WERI-Rb-1 (cell line): ENCODE results near the gene GRHPR.

Experiments used
- DNase-seq: peaks from one replicate; pipeline ENCODE4 v3.0.0-alpha.2; 2020
- H3K27ac ChIP-seq: fragments of 250-450 bp; sonication (Bioruptor Pico); 2 replicates; pipeline ENCODE4 v1.5.1; 2020; ENCODE audit warnings: mild to moderate bottlenecking, moderate library complexity
- H3K27me3 ChIP-seq: fragments of 250-450 bp; sonication (Bioruptor Pico); 2 replicates; pipeline ENCODE4 v1.5.1; 2021; ENCODE audit warnings: mild to moderate bottlenecking, low read depth, moderate library complexity; ENCODE audit not compliant: insufficient read depth, severe bottlenecking
- H3K36me3 ChIP-seq: fragments of 250-450 bp; sonication (Bioruptor Pico); 2 replicates; pipeline ENCODE4 v1.5.1; 2020; ENCODE audit warnings: mild to moderate bottlenecking, moderate library complexity
- H3K4me3 ChIP-seq: 2 replicates; pipeline ENCODE4 v1.5.1; 2011; ENCODE audit warnings: low read depth, mild to moderate bottlenecking, control low read depth, low read length
- H3K9me3 ChIP-seq: fragments of 250-450 bp; sonication (Bioruptor Pico); 2 replicates; pipeline ENCODE4 v1.5.1; 2021; ENCODE audit warnings: mild to moderate bottlenecking, moderate library complexity; ENCODE audit not compliant: severe bottlenecking
- TF ChIP-seq, protein P1 (sequence below): IDR thresholded peaks from 2 replicates; pipeline ENCODE4 v1.5.1; 2011; ENCODE audit warnings: low read depth, mild to moderate bottlenecking, control low read depth, inconsistent platforms, low read length

Gene GRHPR

DNA sequence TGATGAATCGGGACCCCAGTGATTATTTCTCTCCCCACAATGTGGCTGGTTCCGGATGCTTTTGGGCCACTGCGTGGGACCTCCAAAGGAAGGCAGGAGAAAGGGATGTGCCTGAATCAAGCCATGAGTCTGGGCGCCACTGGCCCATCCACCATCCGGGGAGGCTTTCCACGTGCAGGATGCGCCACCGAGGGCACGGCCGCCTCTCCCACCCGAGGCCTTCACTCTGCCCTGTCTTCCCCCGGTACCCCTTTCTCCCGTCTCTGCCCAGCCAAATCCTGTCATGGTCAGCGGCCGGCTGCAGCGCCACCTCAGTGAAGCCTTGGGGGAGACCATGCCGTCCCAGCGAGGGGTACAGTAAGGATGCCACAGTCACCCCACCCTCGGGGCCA lies 43.9 kb upstream of the GRHPR start:
- Histone ChIP-seq H3K27ac (no peak overlapping the region), H3K27me3 (no peaks in the 10 kb centered on the region), H3K36me3 (no peaks in the 10 kb centered on the region), H3K4me3 (no peak overlapping the region), H3K9me3 (no peaks in the 10 kb centered on the region)
- TF ChIP-seq, protein P1, sequence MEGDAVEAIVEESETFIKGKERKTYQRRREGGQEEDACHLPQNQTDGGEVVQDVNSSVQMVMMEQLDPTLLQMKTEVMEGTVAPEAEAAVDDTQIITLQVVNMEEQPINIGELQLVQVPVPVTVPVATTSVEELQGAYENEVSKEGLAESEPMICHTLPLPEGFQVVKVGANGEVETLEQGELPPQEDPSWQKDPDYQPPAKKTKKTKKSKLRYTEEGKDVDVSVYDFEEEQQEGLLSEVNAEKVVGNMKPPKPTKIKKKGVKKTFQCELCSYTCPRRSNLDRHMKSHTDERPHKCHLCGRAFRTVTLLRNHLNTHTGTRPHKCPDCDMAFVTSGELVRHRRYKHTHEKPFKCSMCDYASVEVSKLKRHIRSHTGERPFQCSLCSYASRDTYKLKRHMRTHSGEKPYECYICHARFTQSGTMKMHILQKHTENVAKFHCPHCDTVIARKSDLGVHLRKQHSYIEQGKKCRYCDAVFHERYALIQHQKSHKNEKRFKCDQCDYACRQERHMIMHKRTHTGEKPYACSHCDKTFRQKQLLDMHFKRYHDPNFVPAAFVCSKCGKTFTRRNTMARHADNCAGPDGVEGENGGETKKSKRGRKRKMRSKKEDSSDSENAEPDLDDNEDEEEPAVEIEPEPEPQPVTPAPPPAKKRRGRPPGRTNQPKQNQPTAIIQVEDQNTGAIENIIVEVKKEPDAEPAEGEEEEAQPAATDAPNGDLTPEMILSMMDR = no peak
- no peak for DNase-seq

DNA sequence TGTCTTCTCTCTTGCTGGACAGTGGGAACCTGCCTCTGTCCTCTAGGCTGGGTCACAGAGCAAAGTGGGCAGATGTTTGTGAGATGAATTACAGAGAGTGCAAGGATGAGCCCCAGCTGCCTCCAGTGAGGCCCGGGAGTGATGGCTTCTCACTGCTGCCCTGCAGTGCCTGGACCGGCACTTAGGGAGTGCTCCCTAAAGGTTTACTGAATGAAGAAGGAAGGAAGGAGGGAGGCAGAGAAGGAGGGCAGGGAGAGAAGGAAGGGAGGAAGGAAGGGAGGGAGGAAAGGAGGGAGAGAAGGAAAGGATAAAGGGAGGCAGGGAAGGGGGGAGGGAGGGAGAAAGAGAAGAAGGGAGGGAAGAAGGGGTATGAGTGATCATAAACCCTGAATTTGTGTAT lies 42.7 kb upstream of the GRHPR start:
- Histone ChIP-seq H3K4me3 (no peak overlapping the region), H3K9me3 (no peaks in the 10 kb centered on the region), H3K36me3 (no peaks in the 10 kb centered on the region), H3K27me3 (no peaks in the 10 kb centered on the region), H3K27ac (no peak overlapping the region)
- no peak for DNase-seq
- TF ChIP-seq, protein P1 = no peak

DNA sequence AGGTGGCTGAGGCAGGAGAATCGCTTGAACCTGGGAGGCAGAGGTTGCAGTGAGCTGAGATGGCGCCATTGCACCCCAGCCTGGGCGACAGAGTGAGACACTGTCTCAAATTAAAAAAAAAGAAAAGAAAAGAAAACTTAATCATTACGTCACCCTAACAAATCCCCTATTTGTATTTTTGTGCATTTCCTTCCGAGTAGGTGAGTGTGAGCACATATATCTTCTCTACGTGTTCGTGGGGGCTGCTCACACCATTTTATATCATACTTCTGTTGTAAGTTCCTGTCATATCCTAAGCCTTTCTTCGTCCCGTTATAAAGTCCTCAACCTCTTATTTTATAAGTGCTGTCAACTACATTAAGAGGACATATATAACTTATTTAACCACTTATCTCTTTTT lies 41.9 kb upstream of the GRHPR start:
- Histone ChIP-seq H3K27ac (no peak overlapping the region), H3K27me3 (no peaks in the 10 kb centered on the region), H3K9me3 (no peaks in the 10 kb centered on the region), H3K4me3 (no peak overlapping the region), H3K36me3 (no peaks in the 10 kb centered on the region)
- TF ChIP-seq, protein P1 = no peak
- DNase-seq = no peak

DNA sequence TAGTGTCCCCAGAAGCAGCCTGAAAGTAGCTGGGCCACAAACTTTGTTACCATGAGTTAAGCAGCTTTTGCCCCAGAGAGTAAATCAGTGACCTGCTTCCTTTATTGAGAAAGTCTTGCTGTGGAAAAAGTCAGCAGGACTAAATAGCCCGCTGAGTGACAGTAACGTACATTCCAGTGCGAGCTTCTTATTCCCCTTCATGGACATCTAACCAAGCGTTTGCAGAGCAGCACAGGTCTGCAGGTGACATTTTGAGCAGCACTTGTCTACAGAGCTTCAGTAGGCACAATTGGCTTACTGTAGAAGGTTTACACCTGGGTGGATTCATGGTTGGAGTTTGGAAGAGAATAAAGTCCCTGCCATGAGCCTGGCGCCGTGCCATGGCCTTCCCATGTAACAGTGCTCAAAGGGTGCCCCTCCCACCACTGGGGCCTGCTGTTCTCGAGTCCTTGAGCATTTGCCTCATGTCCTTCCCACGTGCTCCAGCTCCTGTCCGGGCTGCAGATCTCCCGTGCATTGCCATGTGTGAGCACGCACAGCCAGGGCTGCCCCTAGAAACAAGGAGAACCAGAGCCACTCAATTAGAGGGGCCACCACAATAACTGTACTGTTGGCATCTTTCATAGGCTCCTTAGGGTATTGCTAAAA lies 41.3 kb upstream of the GRHPR start:
- Histone ChIP-seq H3K27ac (no peak overlapping the region), H3K9me3 (no peaks in the 10 kb centered on the region), H3K4me3 (no peak overlapping the region), H3K36me3 (no peaks in the 10 kb centered on the region), H3K27me3 (no peaks in the 10 kb centered on the region)
- TF ChIP-seq, protein P1 = no peak
- DNase-seq = no peak

DNA sequence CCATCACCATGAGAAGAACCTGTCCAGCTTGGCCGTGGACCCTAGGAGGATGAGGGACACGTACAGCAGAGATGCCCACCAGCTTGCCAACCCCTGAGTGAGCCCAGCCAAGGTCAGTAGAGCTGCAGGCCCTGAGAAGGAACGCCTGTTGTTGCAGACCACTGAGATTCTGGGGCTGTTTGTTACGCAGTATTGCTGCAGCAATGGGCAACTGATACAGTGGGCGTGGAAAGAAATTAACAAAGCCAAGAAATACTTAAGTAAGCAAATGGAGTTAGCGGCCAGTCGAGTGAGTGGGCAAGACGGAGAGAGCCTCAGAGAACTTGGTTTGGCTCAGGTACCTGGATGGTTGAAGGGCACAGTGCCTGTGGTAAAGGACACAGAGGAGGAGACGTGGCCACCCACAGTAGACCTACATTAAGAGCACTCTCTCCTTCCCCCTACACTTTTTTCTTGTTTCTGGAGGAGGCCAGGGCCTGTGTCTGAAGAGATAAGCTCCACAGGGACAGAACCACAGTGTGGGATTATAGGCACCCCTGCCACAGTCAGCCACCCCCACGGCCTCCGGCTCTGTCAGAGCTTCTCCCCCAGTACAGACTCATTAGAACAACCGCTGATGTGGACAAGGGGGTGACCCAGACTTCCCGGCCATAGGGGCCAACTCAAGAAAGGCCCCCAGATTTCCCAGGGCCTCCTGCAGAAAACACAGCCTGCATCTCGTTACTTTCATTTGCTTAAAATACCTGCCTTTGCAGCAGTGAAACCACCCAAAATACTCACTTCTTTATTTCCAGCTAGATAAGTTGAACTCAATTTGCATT lies 40.1 kb upstream of the GRHPR start:
- TF ChIP-seq, protein P1 = no peak
- no peak for DNase-seq

More for the DNA sequence above, 40.1 kb upstream of the GRHPR start:
- Histone ChIP-seq H3K27me3 (no peaks in the 10 kb centered on the region), H3K9me3 (no peaks in the 10 kb centered on the region), H3K36me3 (no peaks in the 10 kb centered on the region), H3K4me3 (no peak overlapping the region), H3K27ac (no peak overlapping the region)
